ENCODE data around the gene WDR62.

GRCh38 chr19:36136964-36137686 is 82.4 kb downstream of the WDR62 start:
- TF ChIP-seq CTCF (IDR thresholded peaks at IDR 0.05; ENCODE audit: low read depth, low read length) (no peak), EZH2phosphoT487 (IDR thresholded peaks at IDR 0.05; ENCODE audit: low read depth) (no peak)
